Liver (tissue), 9 donors: ENCODE results near the gene DDX23. TPM values are rescaled to one million over a fixed set of nuclear protein-coding genes. Genes with fewer than 3 reads are reported as not detected.

Experiments
- DNase-seq: peaks from one replicate; pipeline ENCODE4 v3.0.0-alpha.2; 2017; ENCODE audit warnings: low spot score
- H3K27ac ChIP-seq, 2 donors: one replicate each; pipeline ENCODE4 v1.7.0; 2013; ENCODE audit warnings: inconsistent platforms in 2 of 2, low read length in 2 of 2, control low read depth in 1 of 2, low read depth in 1 of 2, mild to moderate bottlenecking in 1 of 2
- H3K27me3 ChIP-seq, 4 donors: one replicate each; pipeline versions ENCODE4 v1.6.1 to v1.7.0; 2013; ENCODE audit warnings: low read length in 3 of 4, inconsistent platforms in 1 of 4, mild to moderate bottlenecking in 1 of 4, moderate library complexity in 1 of 4; ENCODE audit not compliant: control insufficient read depth in 4 of 4, insufficient read depth in 4 of 4
- H3K36me3 ChIP-seq, 4 donors: one replicate each; pipeline versions ENCODE4 v1.6.1 to v1.7.0; 2013; ENCODE audit warnings: low read length in 3 of 4, mild to moderate bottlenecking in 3 of 4, low read depth in 1 of 4, moderate library complexity in 1 of 4; ENCODE audit not compliant: control insufficient read depth in 4 of 4, insufficient read depth in 3 of 4
- H3K4me1 ChIP-seq, 4 donors: one replicate each; pipeline versions ENCODE4 v1.6.1 to v1.7.0; 2013; ENCODE audit warnings: low read length in 3 of 4, mild to moderate bottlenecking in 3 of 4, moderate library complexity in 1 of 4; ENCODE audit not compliant: control insufficient read depth in 4 of 4, insufficient read depth in 4 of 4
- H3K4me3 ChIP-seq, 3 donors: one replicate each; pipeline versions ENCODE4 v1.6.1 to v1.7.0; 2013; ENCODE audit warnings: low read length in 3 of 3, control low read depth in 1 of 3, low read depth in 1 of 3, mild to moderate bottlenecking in 1 of 3
- H3K9ac ChIP-seq, 2 donors: one replicate each; pipeline ENCODE4 v1.7.0; 2013; ENCODE audit warnings: low read length in 2 of 2, mild to moderate bottlenecking in 2 of 2, moderate library complexity in 2 of 2, control low read depth in 1 of 2, low read depth in 1 of 2
- H3K9me3 ChIP-seq, 4 donors: one replicate each; pipeline versions ENCODE4 v1.6.1 to v1.7.0; 2013; ENCODE audit warnings: low read length in 3 of 4; ENCODE audit not compliant: control insufficient read depth in 4 of 4
- EGR1 ChIP-seq, 2 donors: IDR thresholded peaks; 2 replicates each; pipeline ENCODE4 v1.6.1; 2016 to 2018; ENCODE audit warnings: antibody characterized with exemption in 2 of 2, low read depth in 2 of 2
- FOXA1 ChIP-seq: IDR thresholded peaks from 2 replicates; pipeline ENCODE4 v1.6.1; 2016; ENCODE audit warnings: antibody characterized with exemption
- GABPA ChIP-seq, 2 donors: IDR thresholded peaks in 1 of 2; conservative IDR thresholded peaks in 1 of 2; 2 replicates each; pipeline ENCODE4 v1.6.1; 2016; ENCODE audit warnings: antibody characterized with exemption in 2 of 2, mild to moderate bottlenecking in 1 of 2, moderate library complexity in 1 of 2
- HNF4A ChIP-seq, 2 donors: conservative IDR thresholded peaks; 2 replicates each; pipeline ENCODE4 v1.6.1; 2016; ENCODE audit warnings: antibody characterized with exemption in 2 of 2, mild to moderate bottlenecking in 2 of 2
- HNF4G ChIP-seq: IDR thresholded peaks from 2 replicates; pipeline ENCODE4 v1.6.1; 2016; ENCODE audit warnings: antibody characterized with exemption
- NR2F2 ChIP-seq: IDR thresholded peaks from 2 replicates; pipeline ENCODE4 v1.6.1; 2016; ENCODE audit warnings: antibody characterized with exemption
- RXRA ChIP-seq, 2 donors: IDR thresholded peaks; 2 replicates each; pipeline ENCODE4 v1.6.1; 2017 to 2018; ENCODE audit warnings: antibody characterized with exemption in 2 of 2, mild to moderate bottlenecking in 1 of 2
- SP1 ChIP-seq: IDR thresholded peaks from 2 replicates; pipeline ENCODE4 v1.6.1; 2018; ENCODE audit warnings: antibody characterized with exemption, mild to moderate bottlenecking
- TAF1 ChIP-seq: conservative IDR thresholded peaks from 2 replicates; pipeline ENCODE4 v1.6.1; 2016; ENCODE audit warnings: antibody characterized with exemption, mild to moderate bottlenecking
- YY1 ChIP-seq: IDR thresholded peaks from 2 replicates; pipeline ENCODE4 v1.6.1; 2016; ENCODE audit warnings: antibody characterized with exemption, mild to moderate bottlenecking
- WGBS: extraction: QIAGEN DNeasy Blood & Tissue Kit; methylation state at CpG from one replicate; pipeline ENCODE4 v1.1.7; 2013; 5-methylcytosine and 5-hydroxymethylcytosine counted together
- polyA plus RNA-seq, 2 donors: library from polyadenylated mRNA; stranded (reverse) in 1 of 2; unstranded in 1 of 2; fragments of 200-250 nt in 1 of 2; fragments of >200 nt in 1 of 2; fragmentation: Nextera tagmentation in 1 of 2; extraction: Ambion mirVana in 1 of 2; gene quantifications; one replicate each; pipeline versions ENCODE4 v1.2.1 to v1.2.3, GENCODE V29; 2013 to 2015
- total RNA-seq, 2 donors: library from RNA; depleted of rRNA; stranded (reverse); fragments of >200 nt; gene quantifications; one replicate each; pipeline ENCODE4 v1.2.3, GENCODE V29; 2014
- TF ChIP-seq, protein P1 (sequence below): IDR thresholded peaks from 2 replicates; pipeline ENCODE4 v1.6.1; 2016; ENCODE audit warnings: antibody characterized with exemption, mild to moderate bottlenecking
- TF ChIP-seq, protein P2 (sequence below): IDR thresholded peaks from 2 replicates; pipeline ENCODE4 v1.6.1; 2016; ENCODE audit warnings: antibody characterized with exemption
- donor health status: healthy.
- donor health status: healthy.
- donor health status: healthy.
- donor health status: healthy.
- donor health status: healthy.

DDX23 gene
- total and polyA plus RNA-seq, 4 donors, result 16.9 to 60.6 (median 29.7) TPM

DNA sequence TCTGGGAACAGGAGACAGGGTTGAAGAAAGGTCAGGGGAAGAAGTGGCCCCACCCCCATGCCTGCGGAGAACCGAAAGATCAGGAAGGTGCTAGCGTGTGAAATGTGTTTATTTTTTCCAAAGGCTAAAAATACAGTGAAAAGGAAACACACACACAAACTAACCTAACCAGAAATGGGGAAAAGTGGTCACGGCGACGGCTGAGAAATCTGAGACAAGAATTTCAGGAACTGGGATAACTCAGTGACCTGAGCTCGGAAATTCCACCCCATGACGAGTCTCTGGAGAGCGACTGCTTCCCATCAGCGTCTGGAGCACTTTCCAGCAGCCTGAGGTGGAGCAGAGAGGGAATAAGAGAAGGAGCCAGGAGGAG, 30.3 kb upstream of the DDX23 start:
- peak overlapping the region in 1 of 2 donors; percentile 53 for H3K9ac ChIP-seq
- H3K27ac ChIP-seq, result peak overlapping the region; percentile 32 to 70
- no peaks in the 10 kb centered on the region for H3K27me3 ChIP-seq
- no peak for DNase-seq
- 22% methylated on average over 10 of the region's 10 CpGs for WGBS
- H3K4me3 ChIP-seq, result no peak overlapping the region
- H3K9me3 ChIP-seq, result no peaks in the 10 kb centered on the region
- no peaks in the 10 kb centered on the region for H3K36me3 ChIP-seq
- TF ChIP-seq NR2F2 (no peak), HNF4G (no peak), RXRA (IDR thresholded peaks at IDR 0.05) (peak in 1 of 2 donors; percentile 29), EGR1 (IDR thresholded peaks at IDR 0.05; ENCODE audit: low read depth in 2 of 2) (no peak), YY1 (no peak), GABPA (IDR thresholded peaks at IDR 0.05 in 1 of 2, conservative IDR thresholded peaks at IDR 0.05 in 1 of 2) (no peak), SP1 (peak; percentile 43)
- TF ChIP-seq, protein P1, sequence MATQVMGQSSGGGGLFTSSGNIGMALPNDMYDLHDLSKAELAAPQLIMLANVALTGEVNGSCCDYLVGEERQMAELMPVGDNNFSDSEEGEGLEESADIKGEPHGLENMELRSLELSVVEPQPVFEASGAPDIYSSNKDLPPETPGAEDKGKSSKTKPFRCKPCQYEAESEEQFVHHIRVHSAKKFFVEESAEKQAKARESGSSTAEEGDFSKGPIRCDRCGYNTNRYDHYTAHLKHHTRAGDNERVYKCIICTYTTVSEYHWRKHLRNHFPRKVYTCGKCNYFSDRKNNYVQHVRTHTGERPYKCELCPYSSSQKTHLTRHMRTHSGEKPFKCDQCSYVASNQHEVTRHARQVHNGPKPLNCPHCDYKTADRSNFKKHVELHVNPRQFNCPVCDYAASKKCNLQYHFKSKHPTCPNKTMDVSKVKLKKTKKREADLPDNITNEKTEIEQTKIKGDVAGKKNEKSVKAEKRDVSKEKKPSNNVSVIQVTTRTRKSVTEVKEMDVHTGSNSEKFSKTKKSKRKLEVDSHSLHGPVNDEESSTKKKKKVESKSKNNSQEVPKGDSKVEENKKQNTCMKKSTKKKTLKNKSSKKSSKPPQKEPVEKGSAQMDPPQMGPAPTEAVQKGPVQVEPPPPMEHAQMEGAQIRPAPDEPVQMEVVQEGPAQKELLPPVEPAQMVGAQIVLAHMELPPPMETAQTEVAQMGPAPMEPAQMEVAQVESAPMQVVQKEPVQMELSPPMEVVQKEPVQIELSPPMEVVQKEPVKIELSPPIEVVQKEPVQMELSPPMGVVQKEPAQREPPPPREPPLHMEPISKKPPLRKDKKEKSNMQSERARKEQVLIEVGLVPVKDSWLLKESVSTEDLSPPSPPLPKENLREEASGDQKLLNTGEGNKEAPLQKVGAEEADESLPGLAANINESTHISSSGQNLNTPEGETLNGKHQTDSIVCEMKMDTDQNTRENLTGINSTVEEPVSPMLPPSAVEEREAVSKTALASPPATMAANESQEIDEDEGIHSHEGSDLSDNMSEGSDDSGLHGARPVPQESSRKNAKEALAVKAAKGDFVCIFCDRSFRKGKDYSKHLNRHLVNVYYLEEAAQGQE, result no peak
- TF ChIP-seq, protein P2, sequence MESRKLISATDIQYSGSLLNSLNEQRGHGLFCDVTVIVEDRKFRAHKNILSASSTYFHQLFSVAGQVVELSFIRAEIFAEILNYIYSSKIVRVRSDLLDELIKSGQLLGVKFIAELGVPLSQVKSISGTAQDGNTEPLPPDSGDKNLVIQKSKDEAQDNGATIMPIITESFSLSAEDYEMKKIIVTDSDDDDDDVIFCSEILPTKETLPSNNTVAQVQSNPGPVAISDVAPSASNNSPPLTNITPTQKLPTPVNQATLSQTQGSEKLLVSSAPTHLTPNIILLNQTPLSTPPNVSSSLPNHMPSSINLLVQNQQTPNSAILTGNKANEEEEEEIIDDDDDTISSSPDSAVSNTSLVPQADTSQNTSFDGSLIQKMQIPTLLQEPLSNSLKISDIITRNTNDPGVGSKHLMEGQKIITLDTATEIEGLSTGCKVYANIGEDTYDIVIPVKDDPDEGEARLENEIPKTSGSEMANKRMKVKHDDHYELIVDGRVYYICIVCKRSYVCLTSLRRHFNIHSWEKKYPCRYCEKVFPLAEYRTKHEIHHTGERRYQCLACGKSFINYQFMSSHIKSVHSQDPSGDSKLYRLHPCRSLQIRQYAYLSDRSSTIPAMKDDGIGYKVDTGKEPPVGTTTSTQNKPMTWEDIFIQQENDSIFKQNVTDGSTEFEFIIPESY, result no peak
- H3K4me1 ChIP-seq, result peaks cover 28 to 48% (median 37%) of the 10 kb centered on the region in 4 donors

DNA sequence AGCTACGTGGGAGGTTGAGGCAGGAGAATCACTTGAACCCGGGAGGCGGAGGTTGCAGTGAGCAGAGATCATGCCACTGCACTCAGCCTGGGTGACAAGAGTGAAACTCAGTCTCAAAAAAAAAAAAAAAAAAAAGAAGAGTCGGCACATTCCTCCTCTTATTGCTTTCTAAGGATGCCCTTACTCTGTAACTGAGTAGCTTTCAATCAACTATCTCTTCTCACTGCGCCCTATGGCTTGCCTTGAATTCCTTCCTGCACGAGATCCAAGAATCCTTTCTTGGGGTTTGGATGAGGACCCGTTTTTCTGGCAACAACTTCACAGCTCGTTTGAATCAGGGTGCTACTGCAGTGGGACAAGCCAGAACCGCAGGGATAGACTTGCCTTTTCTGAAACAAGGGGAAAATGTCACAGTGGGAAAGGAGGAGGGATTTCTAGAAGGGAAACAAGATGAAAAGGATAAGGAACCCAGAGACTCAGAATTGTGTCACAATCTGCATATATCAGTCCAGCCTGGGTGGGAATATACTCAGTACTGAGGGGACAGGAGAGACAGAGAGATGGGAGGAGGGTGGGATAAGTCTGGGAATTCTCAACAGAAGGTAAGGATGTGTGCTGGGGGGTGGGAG, 29.8 kb upstream of the DDX23 start:
- Histone ChIP-seq H3K36me3 (no peaks in the 10 kb centered on the region), H3K9ac (peak overlapping the region in 1 of 2 donors; percentile 53), H3K27me3 (no peaks in the 10 kb centered on the region), H3K4me3 (no peak overlapping the region), H3K4me1 (peaks cover 28 to 48% (median 37%) of the 10 kb centered on the region in 4 donors), H3K27ac (peak overlapping the region; percentile 32 to 70), H3K9me3 (no peaks in the 10 kb centered on the region)
- WGBS, result 65% methylated on average over 9 of the region's 9 CpGs
- TF ChIP-seq RXRA (IDR thresholded peaks at IDR 0.05) (no peak), TAF1 (no peak)
- DNase-seq, result no peak

DNA sequence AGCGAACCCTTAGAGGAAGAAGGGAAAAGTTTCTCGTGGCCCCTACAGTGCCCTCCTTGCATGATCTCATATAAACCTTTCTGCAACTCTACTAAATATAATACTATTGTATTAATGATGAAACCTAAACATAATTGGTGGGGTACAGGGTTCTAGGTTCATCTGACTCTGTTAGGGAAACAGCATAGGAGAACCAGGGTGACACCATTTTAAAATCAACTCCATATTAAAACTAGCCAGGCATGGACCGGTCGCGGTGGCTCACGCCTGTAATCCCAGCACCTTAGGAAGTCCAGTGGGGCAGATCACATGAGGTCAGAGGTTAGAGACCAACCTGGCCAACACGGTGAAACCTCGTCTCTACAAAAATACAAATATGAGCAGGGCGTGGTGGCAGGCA, 28.7 kb upstream of the DDX23 start:
- Histone ChIP-seq H3K9me3 (no peaks in the 10 kb centered on the region), H3K9ac (no peak overlapping the region), H3K36me3 (no peaks in the 10 kb centered on the region), H3K4me3 (no peak overlapping the region), H3K27me3 (no peaks in the 10 kb centered on the region), H3K27ac (no peak overlapping the region), H3K4me1 (peaks cover 28 to 48% (median 37%) of the 10 kb centered on the region in 4 donors)
- TF ChIP-seq HNF4A (conservative IDR thresholded peaks at IDR 0.05), result peak in 1 of 2 donors; percentile 7
- TF ChIP-seq, protein P2, result no peak
- TF ChIP-seq FOXA1, result no peak
- TF ChIP-seq SP1, result no peak
- 57% methylated on average over 9 of the region's 9 CpGs for WGBS
- DNase-seq, result no peak
